NCI-H748 (cell line): ENCODE results near the gene AEBP1.

Experiments used
- DNase-seq: peaks from one replicate; lab custom pipeline; 2025; ENCODE audit not compliant: unreplicated experiment; lab: John Stamatoyannopoulos, UW

The AEBP1 gene

DNA sequence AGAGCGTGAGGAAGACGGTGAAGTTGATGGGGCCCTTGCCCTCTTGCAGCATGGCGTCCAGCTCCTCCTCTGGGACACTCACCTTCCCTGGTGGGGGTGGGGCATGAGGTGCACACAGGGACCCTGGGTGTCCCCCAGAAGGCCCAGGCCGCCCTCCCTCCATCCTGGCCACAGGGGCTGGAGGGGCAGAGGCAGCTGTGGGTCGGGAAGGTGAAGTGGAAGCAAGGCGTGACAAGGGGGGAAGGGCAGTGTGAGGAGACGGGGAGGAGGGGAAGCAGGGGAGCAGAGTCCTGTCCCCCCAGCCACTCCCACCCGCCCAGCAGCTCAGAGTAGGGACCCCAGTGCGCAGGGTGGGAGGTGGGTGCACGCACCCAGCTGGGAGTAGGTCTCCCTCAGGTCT, 36.2 kb downstream of the AEBP1 start:
- no peak for DNase-seq

DNA sequence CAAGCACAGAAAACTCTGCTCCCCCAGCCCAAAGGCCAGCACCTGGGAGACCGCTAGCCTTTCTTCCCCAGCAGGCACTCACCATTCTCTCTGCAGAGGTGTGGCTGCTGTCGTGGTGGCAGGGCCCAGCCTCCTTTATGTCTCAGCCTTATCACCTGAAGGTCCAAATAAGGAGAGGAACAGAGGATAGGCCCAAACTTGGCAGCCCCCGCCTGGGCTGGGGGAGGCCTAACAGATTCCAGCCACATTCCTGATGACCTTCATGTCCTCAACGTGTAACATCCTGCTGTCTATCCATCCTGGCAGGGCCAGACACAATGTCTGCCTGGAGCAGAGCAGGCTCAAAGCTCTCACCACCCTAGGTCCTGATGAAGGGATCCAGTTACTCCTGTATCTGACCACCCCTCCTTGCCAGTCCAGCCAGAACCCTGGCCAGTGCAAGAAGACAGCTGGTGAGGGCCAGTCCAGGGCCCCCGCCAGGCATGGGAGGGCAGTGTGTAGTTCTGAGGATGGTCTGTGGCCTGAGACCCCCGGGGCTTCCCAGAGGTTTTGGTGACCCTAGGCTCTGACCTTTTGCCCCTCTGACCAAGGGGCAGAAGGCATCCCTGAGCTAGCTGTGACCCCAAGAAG, 37.2 kb downstream of the AEBP1 start, which contains the start of gene MYL7:
TSS of gene MYL7 (minus strand) at position 112 of the 630 bp plus-strand sequence. CDS start at position 85, 27 bp downstream.
- DNase-seq, result no peak

DNA sequence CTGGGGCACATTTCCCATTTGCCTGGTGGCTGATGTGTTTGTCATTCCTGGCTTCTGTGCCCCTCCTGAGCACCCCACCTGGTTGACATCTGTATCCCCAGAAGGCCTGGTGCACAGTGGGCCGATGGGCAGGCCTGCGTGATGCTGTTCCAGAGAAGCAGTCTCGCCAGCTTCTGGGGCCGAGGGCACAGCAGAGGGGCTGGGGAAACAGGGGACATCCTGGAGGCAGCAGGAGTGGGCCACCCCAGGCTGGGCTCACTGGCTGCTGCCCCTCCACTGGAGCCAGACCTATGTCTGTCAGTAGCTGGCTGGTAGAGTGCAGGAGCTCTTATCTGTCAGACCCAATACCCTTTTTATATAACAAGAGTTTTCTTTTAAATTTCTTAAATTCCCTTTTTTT, 37.9 kb downstream of the AEBP1 start:
- no peak for DNase-seq

DNA sequence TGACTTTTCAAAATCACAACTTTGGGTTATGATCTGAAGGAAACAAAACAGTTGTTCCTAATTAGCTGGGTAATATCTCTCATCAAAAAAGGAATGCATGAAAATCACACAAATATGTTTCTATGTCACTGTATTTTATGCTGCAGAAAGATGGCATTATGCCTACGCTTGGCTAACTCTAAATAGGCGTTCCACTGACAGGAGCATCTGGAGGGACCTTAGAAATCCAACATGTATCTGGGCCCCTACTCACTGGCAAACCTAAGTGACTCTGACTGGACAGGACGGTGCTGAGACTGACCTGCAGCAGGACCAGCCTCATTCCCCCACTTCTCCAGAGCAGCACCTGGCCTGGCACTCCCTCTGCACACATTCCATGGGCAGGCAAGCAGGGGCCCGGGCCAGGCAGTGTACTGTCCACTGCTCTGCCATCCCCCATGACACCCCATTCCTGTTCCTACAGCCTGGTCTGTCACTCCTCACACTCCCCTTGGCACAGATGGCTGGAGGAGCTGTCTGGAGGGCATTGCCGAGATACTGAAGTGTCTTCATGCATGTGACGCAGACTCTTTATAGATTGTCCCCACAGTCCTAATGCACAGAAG, 39.6 kb downstream of the AEBP1 start:
- DNase-seq, result no peak

DNA sequence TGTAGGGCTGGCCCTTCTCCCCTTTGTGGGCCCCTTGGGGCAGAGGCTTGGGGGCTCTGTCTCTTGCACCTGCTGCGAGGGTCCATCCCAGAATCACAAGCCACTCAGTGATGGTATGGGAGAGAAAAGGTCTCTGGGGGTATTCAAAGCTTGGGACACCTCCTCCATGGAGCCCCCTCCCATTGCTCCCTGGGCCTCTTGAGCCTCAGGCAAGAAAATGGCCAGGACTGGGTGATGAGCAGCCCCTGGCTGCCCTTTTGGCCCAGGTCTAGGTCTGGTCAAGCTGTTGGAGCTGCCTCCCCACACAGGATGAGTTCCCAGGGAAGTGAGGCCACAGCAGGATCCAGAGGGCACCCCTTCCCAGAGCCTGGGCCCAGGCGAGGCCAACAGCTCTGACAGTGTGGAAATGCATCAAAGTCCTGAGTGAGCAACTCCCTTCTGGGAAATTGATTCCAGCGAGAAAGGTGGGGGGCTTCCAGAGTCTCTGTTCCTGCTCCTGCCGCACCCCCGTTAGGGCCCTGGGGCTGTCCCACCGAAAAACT, 40.4 kb downstream of the AEBP1 start:
- DNase-seq, result no peak

DNA sequence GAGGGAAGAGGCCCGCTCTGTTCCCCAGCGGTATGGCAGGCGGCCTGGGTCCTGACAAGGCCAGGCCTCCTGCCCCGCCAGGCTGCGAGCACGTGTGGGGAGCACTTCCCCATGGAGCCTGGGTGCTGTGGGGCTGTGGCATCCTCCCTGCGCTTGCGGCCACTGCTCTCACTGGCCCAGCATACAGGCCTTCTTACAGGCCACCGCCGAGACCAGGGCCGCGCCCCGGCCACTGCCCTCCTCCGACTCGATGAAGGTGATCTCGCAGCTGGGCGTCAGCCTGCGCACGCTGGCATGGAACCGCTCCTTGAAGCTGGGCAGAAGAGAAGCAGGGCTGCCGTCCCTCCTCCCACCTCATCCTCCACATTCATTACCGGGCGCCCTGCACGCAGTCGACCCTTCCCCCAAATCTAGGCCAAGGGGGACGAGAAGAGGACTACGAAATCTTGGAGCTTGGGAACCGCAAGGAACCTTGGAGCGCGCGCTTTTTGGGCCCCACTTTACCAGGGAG, 40.9 kb downstream of the AEBP1 start:
- no peak for DNase-seq

DNA sequence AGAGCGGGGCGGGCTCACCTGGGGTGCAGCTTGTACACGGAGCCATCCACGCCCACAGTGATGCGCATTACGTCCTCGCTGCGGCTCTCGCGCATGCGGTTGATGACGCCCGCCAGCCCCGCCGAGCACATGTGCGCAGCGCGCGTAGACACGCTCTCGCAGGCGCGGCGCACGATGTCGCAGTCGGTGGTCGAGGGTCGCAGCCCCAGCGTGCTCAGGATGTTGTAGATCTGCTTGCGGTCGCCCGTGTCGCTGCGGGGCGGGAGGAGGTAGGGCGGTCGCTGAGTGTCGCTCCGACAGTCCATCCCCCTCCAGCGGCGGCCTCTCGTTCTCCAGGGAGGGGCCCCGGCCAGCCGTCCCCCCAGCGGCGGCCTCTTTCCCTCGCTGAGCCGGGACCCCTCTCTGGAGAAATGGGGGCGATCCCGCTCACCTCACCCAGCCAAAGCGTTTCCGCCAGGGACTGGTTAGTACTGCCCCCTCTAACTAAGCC, 41.4 kb downstream of the AEBP1 start:
- no peak for DNase-seq

DNA sequence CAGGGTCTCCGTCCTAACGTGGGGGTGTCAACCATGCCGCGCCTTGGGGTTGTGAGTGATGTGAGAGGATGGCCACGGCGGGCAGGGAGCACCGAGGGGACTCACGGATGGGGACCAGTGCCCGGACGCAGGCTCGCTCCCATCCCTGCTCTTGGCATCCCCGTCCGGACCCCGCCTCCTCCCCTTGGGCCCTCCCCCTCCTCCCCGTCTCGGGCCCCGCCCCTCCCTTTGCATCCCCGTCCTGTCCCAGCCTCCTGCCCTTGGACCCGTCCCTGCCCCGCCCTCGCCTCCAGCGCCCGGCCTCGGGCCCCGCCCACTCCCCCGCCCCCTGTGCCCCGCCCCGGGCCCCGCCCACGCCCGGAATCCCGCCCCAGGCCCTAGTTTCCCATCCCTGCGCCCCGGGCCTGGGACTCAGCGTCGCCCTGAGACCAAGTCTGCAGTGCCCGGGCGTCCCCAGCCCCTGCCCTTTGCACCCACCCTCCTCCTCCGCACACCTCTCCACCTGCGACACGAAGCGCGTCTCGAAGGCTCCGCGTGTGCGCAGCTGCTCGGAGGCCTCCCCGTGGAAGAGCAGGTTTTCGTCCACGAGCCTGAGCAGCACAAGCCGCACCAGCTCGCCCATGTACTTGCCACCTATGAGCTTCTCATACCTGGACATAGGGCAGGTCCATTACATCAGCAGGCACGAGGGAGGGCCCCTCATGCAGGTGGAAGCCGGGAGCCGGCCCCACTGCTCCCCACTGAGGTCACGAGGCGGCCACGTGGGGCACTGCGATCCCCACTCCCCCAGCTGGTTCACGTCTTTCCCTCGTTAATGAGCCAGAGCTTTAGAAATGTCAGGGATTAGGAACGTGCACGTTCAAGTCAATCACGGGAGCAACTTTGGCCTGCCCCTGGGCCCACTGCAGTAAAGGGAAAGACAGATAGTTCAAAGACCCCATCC, 42.1 kb downstream of the AEBP1 start:
- DNase-seq, result no peak

DNA sequence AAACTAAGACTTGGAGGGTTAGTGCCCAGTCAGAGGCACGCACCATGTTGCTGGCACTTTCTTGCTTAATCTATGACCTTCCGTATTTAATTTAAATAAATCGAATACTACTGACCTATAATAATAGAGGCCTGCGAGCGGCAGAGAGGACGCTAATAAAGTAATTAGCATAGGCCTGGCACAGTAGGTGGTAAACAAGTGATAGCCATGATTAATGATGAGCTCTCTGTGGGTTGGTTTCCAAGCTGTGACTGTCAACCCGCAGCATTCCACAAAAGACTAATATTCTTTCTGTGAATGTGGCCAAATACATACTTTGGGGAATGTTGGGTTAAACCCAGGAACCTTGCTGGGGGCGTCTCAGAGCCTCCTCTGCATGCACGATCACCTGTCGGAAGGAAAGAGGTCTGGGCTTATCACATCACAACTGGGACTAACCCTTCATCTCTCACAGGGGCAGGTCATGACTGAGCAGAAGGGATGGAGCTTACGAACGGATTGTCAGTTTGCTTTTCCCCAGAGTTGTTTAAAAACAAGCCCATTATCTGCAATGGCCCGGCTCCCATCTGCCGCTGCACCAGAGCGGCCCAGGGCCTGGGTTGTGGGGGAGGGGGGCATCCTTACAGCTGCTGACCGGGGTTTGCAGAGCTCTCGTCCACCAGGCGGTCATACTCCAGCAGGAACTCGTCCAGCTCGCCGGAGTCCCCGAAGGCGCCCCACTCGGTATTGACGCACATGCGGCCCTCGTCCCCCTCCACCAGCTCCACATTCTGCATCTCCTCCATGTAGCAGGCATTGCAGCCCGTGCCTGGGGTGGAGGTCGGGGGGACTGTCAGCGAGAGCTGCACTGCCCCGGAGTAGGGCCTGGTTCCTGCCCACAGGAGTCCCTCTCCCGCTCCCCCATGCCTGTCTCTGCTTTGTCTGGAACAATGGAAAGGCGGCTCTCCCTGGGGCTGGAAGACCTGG, 43.2 kb downstream of the AEBP1 start:
- DNase-seq, result no peak

DNA sequence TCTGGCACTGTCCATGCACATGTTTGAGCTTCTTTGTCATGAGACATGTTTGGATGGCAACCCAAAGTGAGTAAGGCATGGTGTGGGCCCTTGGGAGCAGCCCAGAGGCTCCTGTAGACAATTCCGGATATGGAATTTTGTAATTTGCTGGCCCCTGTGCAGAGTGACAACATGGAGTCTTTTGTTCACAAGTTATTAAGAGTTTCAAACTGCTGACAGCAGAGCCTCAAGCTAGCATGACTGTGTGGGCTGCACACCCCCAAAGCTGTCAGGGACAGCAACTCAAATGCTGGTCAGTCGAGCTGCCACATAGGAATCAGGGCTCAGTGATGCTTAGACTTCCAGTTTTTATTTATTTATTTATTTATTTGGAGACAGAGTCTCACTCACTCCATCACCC, 44.0 kb downstream of the AEBP1 start:
- no peak for DNase-seq

DNA sequence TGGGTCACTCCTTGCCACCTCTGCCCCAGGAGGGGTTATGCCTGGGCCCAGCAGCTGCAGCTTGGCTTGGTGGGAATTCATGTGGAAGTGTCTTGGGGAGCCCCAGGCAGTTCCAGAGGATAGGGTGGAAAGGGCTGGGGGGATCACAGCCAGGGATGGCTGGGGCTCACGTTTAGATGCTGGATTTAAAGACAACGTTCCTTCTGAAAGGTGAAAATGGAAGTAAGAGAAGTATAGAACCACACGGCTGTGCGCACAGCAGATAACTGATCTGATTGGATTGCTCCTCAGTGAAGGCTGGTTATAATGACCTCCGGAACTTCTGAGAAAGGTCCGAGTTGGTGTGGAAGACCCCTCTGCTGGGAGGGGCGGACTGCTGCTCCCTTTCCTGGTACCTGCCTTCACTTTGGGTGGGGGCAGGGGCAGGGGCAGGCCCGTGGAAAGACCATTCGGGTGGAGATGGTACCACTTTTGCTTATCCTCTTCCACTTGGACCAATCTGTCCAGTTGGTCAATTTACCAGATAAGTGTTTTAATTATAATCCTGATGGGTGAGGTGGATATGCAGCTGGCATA, 44.9 kb downstream of the AEBP1 start:
- DNase-seq, result no peak

DNA sequence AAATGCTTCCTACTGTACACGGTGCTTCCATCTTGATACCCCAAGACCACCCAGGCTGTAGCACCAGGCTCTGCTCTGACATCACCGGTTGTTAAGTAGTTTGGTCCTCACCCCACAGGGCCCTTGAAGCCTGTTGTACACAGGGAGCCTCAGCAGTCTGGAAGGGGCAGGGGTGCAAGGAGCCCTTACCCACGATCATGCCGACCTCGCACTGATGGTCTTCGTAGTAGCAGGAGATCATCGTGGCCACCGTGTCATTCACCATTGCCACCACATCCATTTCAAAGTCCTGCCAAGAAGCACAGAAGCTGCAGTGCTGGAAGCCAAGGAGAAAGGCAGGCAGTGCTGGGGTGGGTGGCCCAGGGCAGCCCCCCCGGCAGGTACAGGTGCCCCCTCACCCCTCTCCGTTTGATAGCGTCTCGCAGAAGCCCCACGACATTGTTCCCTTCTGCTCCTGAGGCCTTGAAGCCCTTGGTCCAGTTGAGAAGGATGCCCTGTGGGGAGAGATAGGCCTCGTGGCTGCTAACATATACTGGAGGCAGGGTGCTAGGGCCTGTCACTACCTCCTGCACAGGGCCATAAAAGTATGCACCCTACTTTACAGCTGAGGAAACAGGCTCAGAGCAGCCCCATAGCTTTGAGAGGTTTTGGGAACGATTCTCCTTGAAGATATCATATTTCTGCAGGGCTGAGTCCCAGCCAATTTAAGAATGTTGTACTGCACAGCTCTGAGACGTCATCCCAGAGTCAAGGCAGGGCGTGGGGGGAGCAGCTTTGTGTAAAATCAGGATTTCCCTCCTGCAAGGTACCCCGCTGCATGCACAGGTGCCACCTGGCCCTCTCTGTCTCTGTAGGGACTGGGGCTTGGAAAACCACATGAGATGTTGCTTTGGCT, 45.7 kb downstream of the AEBP1 start:
- DNase-seq, result no peak

DNA sequence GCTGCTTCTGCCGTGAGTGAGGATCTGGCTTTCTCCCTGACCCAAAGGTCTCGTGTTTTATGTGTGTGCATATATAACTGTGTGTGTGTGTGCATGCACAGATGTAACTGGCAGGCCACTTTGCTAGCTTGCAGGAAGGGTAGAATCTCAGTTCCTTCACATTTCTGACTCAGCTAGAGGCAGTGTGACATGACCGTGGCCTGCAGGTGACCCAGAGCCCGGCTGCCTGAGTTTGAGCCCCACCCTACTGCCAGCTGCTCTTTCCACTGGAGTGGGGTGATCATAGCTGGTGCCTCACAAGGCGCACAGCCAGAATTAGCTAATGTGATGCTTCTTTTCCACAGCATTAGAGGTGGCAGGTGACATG, 46.3 kb downstream of the AEBP1 start:
- DNase-seq, result no peak

DNA sequence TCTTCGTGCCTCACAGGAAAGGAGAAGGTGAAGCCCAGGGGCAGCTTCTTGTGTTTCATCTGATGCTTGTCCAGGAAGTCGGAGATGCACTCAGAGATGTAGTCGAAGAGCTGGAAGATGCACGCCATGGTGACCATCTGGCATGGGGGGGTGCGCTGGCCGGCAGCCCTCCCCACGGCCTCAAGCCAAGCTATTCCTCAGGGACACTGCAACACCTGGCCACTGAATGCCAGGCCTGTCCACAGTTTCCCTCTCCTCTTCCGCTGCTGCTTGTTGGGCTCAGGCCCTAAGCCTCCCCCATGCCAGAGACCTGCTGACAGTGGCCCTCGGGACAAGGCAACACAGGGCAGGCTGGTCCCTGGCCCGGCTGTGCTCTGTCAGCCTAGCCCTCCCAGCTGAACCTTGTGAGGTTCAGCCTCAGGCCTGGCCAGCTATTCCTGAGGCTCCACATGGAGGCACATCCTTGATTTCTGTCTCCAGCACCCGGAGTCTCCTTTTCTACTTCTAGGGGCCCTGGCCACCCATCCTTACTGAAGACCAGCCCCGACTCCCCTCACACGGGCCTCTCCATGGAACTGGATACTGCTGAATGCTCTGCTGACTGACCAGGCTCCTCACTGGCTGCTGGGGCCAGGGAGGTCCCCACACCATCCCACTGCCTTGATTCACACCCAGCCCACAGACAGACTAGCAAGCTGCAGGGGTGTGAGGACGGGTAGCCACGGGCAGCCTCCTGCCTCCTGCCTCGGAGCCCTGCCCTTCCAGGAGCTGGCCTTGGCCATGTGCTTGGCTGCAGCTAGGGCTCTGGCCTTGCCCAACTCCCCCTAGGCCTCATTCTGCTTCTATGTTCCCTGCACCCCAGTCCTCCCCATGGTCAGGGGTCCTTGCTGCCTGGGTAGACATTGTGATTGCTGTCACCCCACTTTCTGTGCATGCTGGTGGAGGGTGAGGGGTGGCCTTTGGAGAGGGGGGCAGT, 47.1 kb downstream of the AEBP1 start:
- DNase-seq, result no peak

DNA sequence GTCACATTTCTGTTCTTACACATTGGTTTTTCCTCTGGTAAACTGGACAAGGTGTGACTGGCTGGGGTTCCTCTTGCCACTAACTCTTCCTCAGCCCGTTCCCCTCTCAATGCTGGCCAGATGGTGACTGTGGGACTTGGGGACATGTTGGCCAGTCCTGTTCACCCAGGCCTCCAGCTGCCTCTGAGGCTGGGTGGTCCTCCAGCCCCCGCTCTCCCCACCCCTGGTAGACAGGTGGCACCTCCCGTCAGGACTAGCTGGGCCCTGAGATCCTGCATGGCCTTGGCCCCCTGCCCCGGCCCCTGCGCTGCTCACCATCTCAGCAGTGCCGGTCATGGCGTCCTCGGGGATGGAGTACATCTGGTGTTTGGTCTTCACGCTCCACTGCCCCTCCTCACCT, 47.8 kb downstream of the AEBP1 start:
- no peak for DNase-seq

DNA sequence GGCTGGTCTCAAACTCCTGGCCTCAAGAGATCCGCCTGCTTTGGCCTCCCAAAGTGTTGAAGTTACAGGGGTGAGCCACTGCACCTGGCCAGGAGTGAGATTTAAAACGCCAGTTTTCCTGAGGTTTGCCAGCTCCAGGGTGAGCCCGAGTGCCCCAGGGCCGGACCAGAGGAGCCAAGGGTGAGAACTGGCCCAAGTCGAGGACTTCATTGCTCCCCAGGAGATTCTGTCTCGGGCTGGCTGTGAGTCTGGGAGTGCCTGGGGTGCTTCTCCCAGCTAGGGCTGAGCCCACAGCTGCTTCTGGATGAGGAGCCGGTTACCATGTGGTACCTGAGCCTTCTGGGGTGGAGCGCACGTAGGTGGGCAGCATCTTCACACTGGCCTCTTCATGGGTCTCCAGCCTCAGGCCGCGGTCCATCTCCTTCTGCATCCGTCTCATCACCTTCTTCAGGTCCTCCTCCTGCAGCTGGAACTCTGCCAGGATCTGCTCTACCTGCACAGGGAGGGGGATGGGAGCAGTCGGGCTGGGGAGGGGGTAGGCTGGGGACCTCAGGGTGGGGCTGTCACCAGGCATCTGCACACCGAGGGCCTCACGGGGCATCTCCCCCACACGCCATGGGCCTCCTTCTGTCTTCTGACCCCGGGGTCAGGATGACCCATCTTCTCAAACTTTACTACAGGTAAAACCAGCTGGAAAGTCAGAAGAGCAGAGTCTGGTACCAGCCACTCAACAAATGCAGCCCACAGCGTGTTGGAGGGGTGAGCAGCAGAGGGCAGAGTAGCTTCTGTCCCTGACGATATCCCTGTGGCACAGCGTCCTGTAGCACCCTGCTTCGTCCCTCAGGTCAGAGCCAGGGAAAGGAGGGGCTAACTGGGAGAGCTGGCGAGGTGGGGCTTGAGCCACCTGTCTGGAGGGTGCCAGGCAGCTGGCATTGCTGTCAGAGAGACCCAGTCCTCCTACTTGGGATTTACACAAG, 49.1 kb downstream of the AEBP1 start:
- DNase-seq, result no peak

DNA sequence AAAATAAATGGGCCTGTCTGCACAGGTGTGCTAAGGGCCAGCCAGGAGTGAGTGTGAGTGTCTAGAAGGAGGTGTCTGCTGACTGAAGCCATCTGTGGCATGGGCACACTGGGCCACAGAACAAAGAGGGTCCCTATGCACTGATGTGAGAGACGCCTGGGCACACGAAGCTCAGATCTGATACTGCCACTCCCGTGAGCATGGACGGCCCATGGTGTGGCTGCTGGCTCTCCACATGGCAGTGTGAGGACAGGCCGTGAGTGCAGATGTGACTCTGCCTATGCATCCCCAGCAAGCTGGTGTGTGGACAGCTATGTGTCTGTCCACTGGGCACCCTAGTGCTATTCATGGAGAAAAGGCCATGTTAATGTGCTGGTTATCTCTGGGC, 49.8 kb downstream of the AEBP1 start:
- no peak for DNase-seq
